OCI-LY3 (cell line): ENCODE data around the gene TBX4.

Source experiments
- H2AFZ ChIP-seq: fragments of 200-600, 300-600 bp; shearing (Covaris generic); 2 replicates; pipeline ENCODE4 v1.6.0; 2014; ENCODE audit warnings: antibody characterized with exemption, low read depth, low read length
- H3K27ac ChIP-seq: fragments of 200-600, 300-600 bp; sonication (generic); 2 replicates; pipeline ENCODE4 v1.5.1; 2014; ENCODE audit warnings: mild to moderate bottlenecking, low read length, moderate library complexity, mixed read lengths
- H3K27me3 ChIP-seq: fragments of 200-600, 300-600 bp; sonication (generic); 2 replicates; pipeline ENCODE4 v1.6.1; 2014; ENCODE audit warnings: low read depth, low read length, mixed read lengths
- H3K36me3 ChIP-seq: fragments of 200-600, 300-600 bp; sonication (generic); replicated peaks from 2 replicates; pipeline ENCODE3; 2014; ENCODE audit warnings: low read depth, low read length, mixed read lengths
- H3K4me1 ChIP-seq: fragments of 300-600, 200-600 bp; sonication (generic); 2 replicates; pipeline ENCODE4 v1.6.1; 2014; ENCODE audit warnings: low read length, mixed read lengths
- H3K4me2 ChIP-seq: fragments of 200-600, 300-600 bp; sonication (generic); 2 replicates; pipeline ENCODE4 v1.6.1; 2014; ENCODE audit warnings: low read length, mixed read lengths
- H3K4me3 ChIP-seq: fragments of 300-600, 200-600 bp; sonication (generic); 2 replicates; pipeline ENCODE4 v1.5.1; 2014; ENCODE audit warnings: antibody characterized with exemption, mild to moderate bottlenecking, low read length, moderate library complexity
- H3K79me2 ChIP-seq: fragments of 300-600, 200-600 bp; shearing (Covaris generic); 2 replicates; pipeline ENCODE4 v1.6.1; 2014; ENCODE audit warnings: mild to moderate bottlenecking, low read length, mixed read lengths
- H3K9ac ChIP-seq: fragments of 300-600, 200-600 bp; shearing (Covaris generic); 2 replicates; pipeline ENCODE4 v1.6.0; 2014; ENCODE audit warnings: mild to moderate bottlenecking, low read length, moderate library complexity
- H3K9me3 ChIP-seq: fragments of 200-600, 300-600 bp; shearing (Covaris generic); 2 replicates; pipeline ENCODE4 v1.6.1; 2014; ENCODE audit warnings: low read length, mixed read lengths; ENCODE audit not compliant: insufficient read depth
- H4K20me1 ChIP-seq: fragments of 200-600, 300-600 bp; sonication (generic); 2 replicates; pipeline ENCODE4 v1.6.1; 2016; ENCODE audit warnings: low read length, mixed read lengths; ENCODE audit not compliant: insufficient read depth
- EZH2phosphoT487 ChIP-seq: fragments of 200-600 bp; shearing (Covaris generic); IDR thresholded peaks from 2 replicates; pipeline ENCODE4 v1.6.1; 2018; ENCODE audit warnings: antibody characterized with exemption, mixed run types, low read depth
- TF ChIP-seq, protein P1 (sequence below): fragments of 200-600, 300-600 bp; sonication (generic); IDR thresholded peaks from 2 replicates; pipeline ENCODE4 v1.5.1; 2014; ENCODE audit warnings: antibody characterized with exemption, low read length, low read depth

TBX4 gene

GRCh38 chr17:61458421-61459141, 6.4 kb downstream of the TBX4 start:
- no peaks in the 10 kb centered on the region for H3K9me3 ChIP-seq
- H4K20me1 ChIP-seq: no peaks in the 10 kb centered on the region
- no peaks in the 10 kb centered on the region for H3K4me1 ChIP-seq
- no peak overlapping the region for H3K4me2 ChIP-seq
- H3K79me2 ChIP-seq: no peaks in the 10 kb centered on the region
- H3K9ac ChIP-seq: no peak overlapping the region
- no peak overlapping the region for H3K27ac ChIP-seq
- no peak overlapping the region for H2AFZ ChIP-seq
- no peaks in the 10 kb centered on the region for H3K36me3 ChIP-seq
- H3K4me3 ChIP-seq: no peak overlapping the region
- H3K27me3 ChIP-seq: no peaks in the 10 kb centered on the region
- TF ChIP-seq, protein P1, sequence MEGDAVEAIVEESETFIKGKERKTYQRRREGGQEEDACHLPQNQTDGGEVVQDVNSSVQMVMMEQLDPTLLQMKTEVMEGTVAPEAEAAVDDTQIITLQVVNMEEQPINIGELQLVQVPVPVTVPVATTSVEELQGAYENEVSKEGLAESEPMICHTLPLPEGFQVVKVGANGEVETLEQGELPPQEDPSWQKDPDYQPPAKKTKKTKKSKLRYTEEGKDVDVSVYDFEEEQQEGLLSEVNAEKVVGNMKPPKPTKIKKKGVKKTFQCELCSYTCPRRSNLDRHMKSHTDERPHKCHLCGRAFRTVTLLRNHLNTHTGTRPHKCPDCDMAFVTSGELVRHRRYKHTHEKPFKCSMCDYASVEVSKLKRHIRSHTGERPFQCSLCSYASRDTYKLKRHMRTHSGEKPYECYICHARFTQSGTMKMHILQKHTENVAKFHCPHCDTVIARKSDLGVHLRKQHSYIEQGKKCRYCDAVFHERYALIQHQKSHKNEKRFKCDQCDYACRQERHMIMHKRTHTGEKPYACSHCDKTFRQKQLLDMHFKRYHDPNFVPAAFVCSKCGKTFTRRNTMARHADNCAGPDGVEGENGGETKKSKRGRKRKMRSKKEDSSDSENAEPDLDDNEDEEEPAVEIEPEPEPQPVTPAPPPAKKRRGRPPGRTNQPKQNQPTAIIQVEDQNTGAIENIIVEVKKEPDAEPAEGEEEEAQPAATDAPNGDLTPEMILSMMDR: no peak
- no peak for TF ChIP-seq EZH2phosphoT487

GRCh38 chr17:61459142-61459809, 7.1 kb downstream of the TBX4 start:
- Histone ChIP-seq H3K4me3 (no peak overlapping the region), H3K27me3 (no peaks in the 10 kb centered on the region), H2AFZ (no peak overlapping the region), H3K9ac (no peak overlapping the region), H3K36me3 (no peaks in the 10 kb centered on the region), H3K9me3 (no peaks in the 10 kb centered on the region), H3K79me2 (no peaks in the 10 kb centered on the region), H3K27ac (no peak overlapping the region), H3K4me1 (no peaks in the 10 kb centered on the region), H4K20me1 (no peaks in the 10 kb centered on the region), H3K4me2 (no peak overlapping the region)
- no peak for TF ChIP-seq EZH2phosphoT487
- TF ChIP-seq, protein P1: no peak

- H2AFZ ChIP-seq: no peak overlapping the region
- H3K27ac ChIP-seq: no peak overlapping the region
- H3K4me3 ChIP-seq: no peak overlapping the region
- no peak for TF ChIP-seq EZH2phosphoT487
- TF ChIP-seq, protein P1: no peak
- no peak overlapping the region for H3K4me2 ChIP-seq
- H3K4me1 ChIP-seq: no peaks in the 10 kb centered on the region
- H4K20me1 ChIP-seq: no peaks in the 10 kb centered on the region
- H3K27me3 ChIP-seq: no peaks in the 10 kb centered on the region
- H3K9me3 ChIP-seq: no peaks in the 10 kb centered on the region
- H3K79me2 ChIP-seq: no peaks in the 10 kb centered on the region
- H3K9ac ChIP-seq: no peak overlapping the region
- no peaks in the 10 kb centered on the region for H3K36me3 ChIP-seq
These were observed 7.9 kb downstream of the TBX4 start for GRCh38 chr17:61459939-61460718.
